ENCODE data around the gene RAB4B.

Gene RAB4B

GRCh38 chr19:40743926-40744325 is 34.1 kb upstream of the RAB4B start:
- peaks cover 1% of the 10 kb centered on the region for H3K36me3 Mint-ChIP-seq (ENCODE audit: low read depth)
- H3K27ac Mint-ChIP-seq = no peak overlapping the region
- H3K9me3 Mint-ChIP-seq = no peaks in the 10 kb centered on the region
- H3K4me3 Mint-ChIP-seq = no peak overlapping the region
- no peaks in the 10 kb centered on the region for H3K27me3 Mint-ChIP-seq
- peaks cover 9% of the 10 kb centered on the region for H3K4me1 Mint-ChIP-seq (ENCODE audit: low read depth)

GRCh38 chr19:40744554-40745401 is 33.3 kb upstream of the RAB4B start:
- H3K4me3 Mint-ChIP-seq = no peak overlapping the region
- no peak overlapping the region for H3K27ac Mint-ChIP-seq
- no peaks in the 10 kb centered on the region for H3K36me3 Mint-ChIP-seq (ENCODE audit: low read depth)
- H3K4me1 Mint-ChIP-seq (ENCODE audit: low read depth) = peaks cover 10% of the 10 kb centered on the region
- H3K9me3 Mint-ChIP-seq = no peaks in the 10 kb centered on the region
- no peaks in the 10 kb centered on the region for H3K27me3 Mint-ChIP-seq

- Mint-ChIP-seq H3K4me3 (no peak overlapping the region), H3K36me3 (ENCODE audit: low read depth) (no peaks in the 10 kb centered on the region), H3K4me1 (ENCODE audit: low read depth) (peaks cover 16% of the 10 kb centered on the region), H3K27me3 (no peaks in the 10 kb centered on the region), H3K9me3 (no peaks in the 10 kb centered on the region), H3K27ac (no peak overlapping the region)
Observed at GRCh38 chr19:40745402-40745780, 32.7 kb upstream of the RAB4B start.

- peaks cover 32% of the 10 kb centered on the region for H3K4me1 Mint-ChIP-seq (ENCODE audit: low read depth)
- H3K9me3 Mint-ChIP-seq = no peaks in the 10 kb centered on the region
- H3K27me3 Mint-ChIP-seq = no peaks in the 10 kb centered on the region
- H3K4me3 Mint-ChIP-seq = no peak overlapping the region
- no peak overlapping the region for H3K27ac Mint-ChIP-seq
- peaks cover 15% of the 10 kb centered on the region for H3K36me3 Mint-ChIP-seq (ENCODE audit: low read depth)
Observed at GRCh38 chr19:40747536-40747935, 30.5 kb upstream of the RAB4B start.

DNA sequence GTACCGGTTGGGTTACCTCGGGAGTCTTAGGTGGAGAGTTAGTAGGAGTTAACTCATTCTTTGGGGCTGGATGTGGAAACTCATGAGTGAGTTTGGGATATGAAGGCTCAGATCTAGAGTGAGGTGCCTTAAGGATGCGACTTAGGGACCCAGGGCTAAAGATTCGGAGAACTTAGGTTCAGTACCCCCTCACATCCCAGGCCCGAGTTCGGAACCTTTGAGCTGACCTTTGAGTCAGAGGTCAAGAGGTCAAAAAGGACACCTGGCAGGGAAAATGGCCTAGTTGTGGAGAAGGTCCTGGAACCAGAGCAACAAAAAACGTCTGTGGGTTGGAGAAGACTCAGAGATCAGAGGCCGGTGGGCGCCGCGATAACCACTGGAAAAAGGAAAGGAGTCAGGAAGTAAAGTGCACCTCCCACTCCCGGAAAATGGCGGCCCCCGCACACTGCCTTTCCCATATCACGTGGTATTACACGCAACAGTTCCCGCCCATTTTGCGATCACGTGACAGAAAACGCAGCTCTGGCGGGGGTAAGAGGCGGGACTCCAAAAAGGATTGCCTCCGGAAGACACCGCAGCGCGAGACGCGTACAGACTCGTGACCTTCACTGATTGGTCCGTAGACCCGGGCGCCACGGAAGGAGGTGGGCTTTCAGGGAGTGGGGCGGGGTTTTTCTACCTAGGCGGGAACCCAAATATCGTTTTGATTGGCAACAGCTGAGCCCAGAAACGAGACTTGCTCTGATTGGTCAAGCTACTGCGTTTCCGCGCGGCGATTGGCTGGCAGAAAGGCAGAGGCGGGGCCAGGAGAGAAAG is 27.8 kb upstream of the RAB4B start, which contains the start of gene ACTMAP:
TSS of gene ACTMAP (minus strand) at position 420 of the 816 bp plus-strand sequence. CDS start 674 bp downstream, outside the sequence.
- H3K4me3 Mint-ChIP-seq = peak within 1 kb of the TSS; percentile 95
- H3K4me1 Mint-ChIP-seq (ENCODE audit: low read depth) = peaks cover 50% of the 10 kb centered on the region
- peaks cover 31% of the 10 kb centered on the region for H3K36me3 Mint-ChIP-seq (ENCODE audit: low read depth)
- H3K9me3 Mint-ChIP-seq = no peaks in the 10 kb centered on the region
- H3K27ac Mint-ChIP-seq = peak within 1 kb of the TSS; percentile 98
- H3K27me3 Mint-ChIP-seq = no peaks in the 10 kb centered on the region

DNA sequence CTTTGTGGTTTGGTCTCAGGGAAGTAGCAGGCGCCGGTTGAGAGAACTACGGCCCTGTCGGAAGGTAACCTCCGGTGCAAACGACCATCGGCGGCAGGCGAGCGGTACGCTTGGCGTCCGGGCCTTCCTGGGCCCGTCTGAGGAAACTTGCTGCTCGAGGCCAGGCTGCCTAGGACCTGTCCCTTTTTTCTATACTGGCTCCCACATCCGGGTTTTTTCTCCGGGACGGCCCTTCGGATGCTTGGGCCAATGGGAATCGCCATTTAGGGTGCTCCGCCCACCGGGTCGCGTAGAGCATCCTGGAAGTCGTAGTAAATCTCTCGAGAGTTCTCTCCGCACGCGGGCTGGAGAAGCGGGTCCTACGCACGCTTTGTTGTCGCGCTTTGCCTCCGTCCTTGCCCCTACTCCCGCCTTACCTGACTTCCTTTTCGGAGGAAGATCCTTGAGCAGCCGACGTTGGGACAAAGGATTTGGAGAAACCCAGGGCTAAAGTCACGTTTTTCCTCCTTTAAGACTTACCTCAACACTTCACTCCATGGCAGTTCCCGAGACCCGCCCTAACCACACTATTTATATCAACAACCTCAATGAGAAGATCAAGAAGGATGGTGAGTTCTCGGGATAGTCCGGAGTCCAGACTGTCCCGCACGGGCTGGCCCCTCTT is 27.0 kb upstream of the RAB4B start, which contains the start of gene SNRPA:
TSS of gene SNRPA (plus strand) at position 330 of the 664 bp plus-strand sequence. CDS start at position 536, 206 bp downstream.
- Mint-ChIP-seq H3K36me3 (ENCODE audit: low read depth) (peaks cover 38% of the 10 kb centered on the region), H3K27ac (peak within 1 kb of the TSS; percentile 98), H3K4me3 (peak within 1 kb of the TSS; percentile 95), H3K27me3 (no peaks in the 10 kb centered on the region), H3K4me1 (ENCODE audit: low read depth) (peaks cover 57% of the 10 kb centered on the region), H3K9me3 (no peaks in the 10 kb centered on the region)

- peak overlapping the region; percentile 98 for H3K27ac Mint-ChIP-seq
- peaks cover 49% of the 10 kb centered on the region for H3K36me3 Mint-ChIP-seq (ENCODE audit: low read depth)
- no peaks in the 10 kb centered on the region for H3K27me3 Mint-ChIP-seq
- no peaks in the 10 kb centered on the region for H3K9me3 Mint-ChIP-seq
- H3K4me3 Mint-ChIP-seq = peak overlapping the region; percentile 95
- H3K4me1 Mint-ChIP-seq (ENCODE audit: low read depth) = peaks cover 70% of the 10 kb centered on the region
Observed at GRCh38 chr19:40752257-40752781, 25.7 kb upstream of the RAB4B start.

- Mint-ChIP-seq H3K4me1 (ENCODE audit: low read depth) (peaks cover 74% of the 10 kb centered on the region), H3K27me3 (no peaks in the 10 kb centered on the region), H3K36me3 (ENCODE audit: low read depth) (peaks cover 66% of the 10 kb centered on the region), H3K4me3 (peak overlapping the region; percentile 87), H3K9me3 (no peaks in the 10 kb centered on the region), H3K27ac (peak overlapping the region; percentile 99)
Observed at GRCh38 chr19:40754611-40755247, 23.3 kb upstream of the RAB4B start.

DNA sequence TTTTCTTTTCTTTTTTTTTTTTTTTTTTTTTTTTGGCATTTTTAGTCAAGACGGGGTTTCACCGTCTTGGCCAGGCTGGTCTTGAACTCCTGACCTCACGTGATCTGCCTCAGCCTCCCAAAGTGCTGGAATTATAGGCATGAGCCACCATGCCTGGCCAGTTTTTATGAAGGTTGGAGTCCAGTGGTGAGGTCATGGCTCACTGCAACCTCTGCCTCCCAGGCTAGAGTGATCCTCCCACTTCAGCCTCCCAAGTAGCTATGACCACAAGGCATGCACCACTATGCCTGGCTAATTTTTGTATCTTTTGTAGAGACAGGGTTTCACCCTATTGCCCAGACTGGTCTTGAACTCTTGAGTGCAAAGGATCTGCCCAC is 22.8 kb upstream of the RAB4B start:
- H3K27ac Mint-ChIP-seq = peak overlapping the region; percentile 99
- peaks cover 74% of the 10 kb centered on the region for H3K4me1 Mint-ChIP-seq (ENCODE audit: low read depth)
- peak overlapping the region; percentile 87 for H3K4me3 Mint-ChIP-seq
- H3K9me3 Mint-ChIP-seq = no peaks in the 10 kb centered on the region
- no peaks in the 10 kb centered on the region for H3K27me3 Mint-ChIP-seq
- peaks cover 71% of the 10 kb centered on the region for H3K36me3 Mint-ChIP-seq (ENCODE audit: low read depth)

DNA sequence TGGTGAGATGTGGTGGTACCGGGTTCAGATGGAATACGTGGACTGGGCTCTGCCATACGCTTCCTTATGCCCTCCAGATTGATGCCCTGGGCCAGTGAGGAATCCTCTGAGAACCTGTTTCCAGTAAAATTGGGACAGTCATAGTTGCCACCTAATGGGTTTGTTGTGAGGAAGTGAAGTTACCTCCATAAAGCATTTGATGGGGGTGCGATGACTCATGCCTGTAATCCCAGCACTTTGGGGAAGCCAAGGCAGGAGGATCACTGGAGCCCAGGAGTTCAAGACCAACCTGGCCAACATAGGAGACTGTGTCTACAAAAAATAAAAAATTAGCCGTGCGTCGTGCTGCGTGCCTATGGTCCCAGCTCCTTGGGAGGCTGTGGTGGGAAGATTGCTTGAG is 22.3 kb upstream of the RAB4B start:
- Mint-ChIP-seq H3K27me3 (no peaks in the 10 kb centered on the region), H3K4me1 (ENCODE audit: low read depth) (peaks cover 74% of the 10 kb centered on the region), H3K36me3 (ENCODE audit: low read depth) (peaks cover 77% of the 10 kb centered on the region), H3K27ac (peak overlapping the region; percentile 99), H3K4me3 (peak overlapping the region; percentile 87), H3K9me3 (no peaks in the 10 kb centered on the region)

- Mint-ChIP-seq H3K4me1 (ENCODE audit: low read depth) (peaks cover 76% of the 10 kb centered on the region), H3K4me3 (peak overlapping the region; percentile 87), H3K27ac (peak overlapping the region; percentile 99), H3K36me3 (ENCODE audit: low read depth) (peaks cover 77% of the 10 kb centered on the region), H3K9me3 (no peaks in the 10 kb centered on the region), H3K27me3 (no peaks in the 10 kb centered on the region)
Observed at GRCh38 chr19:40756502-40757110, 21.4 kb upstream of the RAB4B start.

DNA sequence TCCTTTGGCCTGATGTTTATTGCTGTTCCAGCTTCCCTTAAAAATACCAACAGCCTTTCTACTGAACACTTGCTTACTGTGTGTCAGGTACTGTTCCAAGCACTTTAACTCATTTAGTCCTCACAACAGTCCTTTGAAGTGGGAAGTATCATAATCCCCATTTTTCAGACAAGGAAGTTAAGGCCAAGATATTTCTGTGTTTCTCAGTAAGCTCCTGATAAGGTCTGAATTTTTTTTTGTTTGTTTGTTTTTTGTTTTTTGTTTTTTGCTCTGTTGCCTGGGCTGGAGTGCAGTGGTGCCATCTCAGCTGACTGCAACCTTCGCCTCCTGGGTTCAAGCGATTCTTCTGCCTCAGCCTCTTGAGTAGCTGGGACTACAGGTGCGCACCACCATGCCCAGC is 19.6 kb upstream of the RAB4B start:
- H3K4me3 Mint-ChIP-seq = peak overlapping the region; percentile 6
- H3K27me3 Mint-ChIP-seq = no peaks in the 10 kb centered on the region
- no peaks in the 10 kb centered on the region for H3K9me3 Mint-ChIP-seq
- peak overlapping the region; percentile 70 for H3K27ac Mint-ChIP-seq
- peaks cover 82% of the 10 kb centered on the region for H3K4me1 Mint-ChIP-seq (ENCODE audit: low read depth)
- H3K36me3 Mint-ChIP-seq (ENCODE audit: low read depth) = peaks cover 80% of the 10 kb centered on the region

- Mint-ChIP-seq H3K4me3 (no peak overlapping the region), H3K36me3 (ENCODE audit: low read depth) (peaks cover 86% of the 10 kb centered on the region), H3K9me3 (no peaks in the 10 kb centered on the region), H3K27ac (no peak overlapping the region), H3K27me3 (no peaks in the 10 kb centered on the region), H3K4me1 (ENCODE audit: low read depth) (peaks cover 87% of the 10 kb centered on the region)
Observed at GRCh38 chr19:40759352-40759751, 18.7 kb upstream of the RAB4B start.

Measured in stimulated activated naive CD8-positive, alpha-beta T cell treated with anti-CD3 and anti-CD28 coated beads, Interleukin-15, Interleukin-2, amounts not matched to agents 100 ng/mL and 50 ng/mL, for 24 hours (primary cell).